Amygdala (tissue), 56 donors: Measurements from ENCODE around the gene ANGEL1.

Source experiments
- DNase-seq, 56 donors: peaks; one replicate each; lab custom pipeline; 2025; lab: John Stamatoyannopoulos, UW

The ANGEL1 gene

GRCh38 chr14:76812422-76813383 lies at the start of gene ANGEL1:
ANGEL1 (minus strand) TSS chr14:76812882; CDS start chr14:76812827, 55 bp downstream.
- peak; percentile 63 to 96 (median 89) for DNase-seq

GRCh38 chr14:76861574-76862255 lies 49.0 kb upstream of the ANGEL1 start:
- no peak for DNase-seq

- DNase-seq: no peak
Observed at GRCh38 chr14:76856769-76857168, 44.1 kb upstream of the ANGEL1 start.

GRCh38 chr14:76855066-76855465 lies 42.4 kb upstream of the ANGEL1 start:
- peak in 5 of 56 donors; percentile 10 to 21 (median 14) for DNase-seq

- DNase-seq: no peak
Observed at GRCh38 chr14:76848879-76849278, 36.2 kb upstream of the ANGEL1 start.

GRCh38 chr14:76846331-76847047 lies 33.8 kb upstream of the ANGEL1 start:
- no peak for DNase-seq

GRCh38 chr14:76844223-76844622 lies 31.5 kb upstream of the ANGEL1 start:
- peak in 15 of 56 donors; percentile 2 to 44 (median 23) for DNase-seq

GRCh38 chr14:76842414-76842813 lies 29.7 kb upstream of the ANGEL1 start:
- DNase-seq: no peak

GRCh38 chr14:76837524-76837923 lies 24.8 kb upstream of the ANGEL1 start:
- DNase-seq: no peak

- peak in 9 of 56 donors; percentile 4 to 37 (median 20) for DNase-seq
Observed at GRCh38 chr14:76836029-76836630, 23.4 kb upstream of the ANGEL1 start.

GRCh38 chr14:76834241-76834661 lies 21.6 kb upstream of the ANGEL1 start:
- DNase-seq: no peak

- no peak for DNase-seq
Observed at GRCh38 chr14:76833011-76833410, 20.3 kb upstream of the ANGEL1 start.

GRCh38 chr14:76832503-76832988 lies 19.9 kb upstream of the ANGEL1 start:
- DNase-seq: peak in 1 of 56 donors; percentile 7

GRCh38 chr14:76830556-76830955 lies 17.9 kb upstream of the ANGEL1 start:
- no peak for DNase-seq

- DNase-seq: peak in 55 of 56 donors; percentile 44 to 98 (median 83)
Observed at GRCh38 chr14:76829650-76830421, 17.2 kb upstream of the ANGEL1 start.

GRCh38 chr14:76829013-76829365 lies 16.3 kb upstream of the ANGEL1 start:
- DNase-seq: peak in 17 of 56 donors; percentile 10 to 45 (median 28)

GRCh38 chr14:76828339-76829012 lies 15.8 kb upstream of the ANGEL1 start:
- DNase-seq: peak in 8 of 56 donors; percentile 8 to 56 (median 23)

- peak in 6 of 56 donors; percentile 3 to 20 (median 16) for DNase-seq
Observed at GRCh38 chr14:76827696-76828296, 15.1 kb upstream of the ANGEL1 start.
